Fibroblast of the aortic adventitia (primary cell): ENCODE measurements around the gene SLC23A3. TPM values are rescaled to one million over a fixed set of nuclear protein-coding genes. Genes with fewer than 3 reads are reported as not detected.

Experiments used
- DNase-seq: peaks from one replicate; pipeline ENCODE4 v3.0.0-alpha.2; 2010; ENCODE audit warnings: low read depth
- H3K4me3 ChIP-seq: 2 replicates; pipeline ENCODE4 v1.5.1; 2011; ENCODE audit warnings: low read depth, mild to moderate bottlenecking, control low read depth, low read length, moderate library complexity
- CTCF ChIP-seq: IDR thresholded peaks from 2 replicates; pipeline ENCODE4 v1.5.1; 2011; ENCODE audit warnings: mild to moderate bottlenecking, low read length, control low read depth, inconsistent platforms; ENCODE audit not compliant: insufficient read depth
- total RNA-seq: library from RNA; depleted of rRNA; stranded (reverse); fragments of >200 nt; gene quantifications from 2 replicates; pipeline ENCODE4 v1.2.3, GENCODE V29; 2012; ENCODE audit warnings: low replicate concordance

SLC23A3 gene
- total RNA-seq, 1 donor, result 1.6 TPM

- no peak for TF ChIP-seq CTCF
- H3K4me3 ChIP-seq, result no peak overlapping the region
- DNase-seq, result no peak
Measured at GRCh38 chr2:219118504-219118903, 51.3 kb downstream of the SLC23A3 start.

- no peak overlapping the region for H3K4me3 ChIP-seq
- DNase-seq, result no peak
- no peak for TF ChIP-seq CTCF
Measured at GRCh38 chr2:219116776-219117646, 52.8 kb downstream of the SLC23A3 start.

GRCh38 chr2:219112651-219113338 lies 57.0 kb downstream of the SLC23A3 start:
- DNase-seq, result no peak
- H3K4me3 ChIP-seq, result no peak overlapping the region
- no peak for TF ChIP-seq CTCF

GRCh38 chr2:219112062-219112406 lies 57.8 kb downstream of the SLC23A3 start:
- TF ChIP-seq CTCF, result no peak
- no peak overlapping the region for H3K4me3 ChIP-seq
- DNase-seq, result no peak

Other genes starting within 250 kb of the SLC23A3 start
- gene CDK5R2, start 210.4 kb downstream of the SLC23A3 start, total RNA-seq, result not detected in 2 replicates
- not detected in 2 replicates for gene FEV, start 184.8 kb downstream of the SLC23A3 start, total RNA-seq
- gene CRYBA2, start 176.6 kb downstream of the SLC23A3 start, total RNA-seq, result not detected in 2 replicates
- gene CFAP65, start 128.5 kb downstream of the SLC23A3 start, total RNA-seq, result not detected in 2 replicates
- 0.09 TPM in 1 of 2 replicates, not detected in the other for gene IHH, start 109.1 kb downstream of the SLC23A3 start, total RNA-seq
- 18.3 and 23.8 TPM in 2 replicates for gene NHEJ1, start 9.2 kb downstream of the SLC23A3 start, total RNA-seq
- gene CNPPD1, start 6.9 kb upstream of the SLC23A3 start, total RNA-seq, result 25.7 and 41.9 TPM in 2 replicates
- 68.1 and 76.0 TPM in 2 replicates for gene RETREG2, start 8.2 kb upstream of the SLC23A3 start, total RNA-seq
- gene ZFAND2B, start 36.8 kb upstream of the SLC23A3 start, total RNA-seq, result 27.2 and 39.2 TPM in 2 replicates
- 10.1 and 27.3 TPM in 2 replicates for gene ABCB6, start 48.9 kb upstream of the SLC23A3 start, total RNA-seq
- 45.1 and 56.9 TPM in 2 replicates for gene ATG9A, start 59.6 kb upstream of the SLC23A3 start, total RNA-seq
- 23.7 and 64.5 TPM in 2 replicates for gene ANKZF1, start 59.8 kb upstream of the SLC23A3 start, total RNA-seq
- 10.5 and 15.9 TPM in 2 replicates for gene GLB1L, start 75.4 kb upstream of the SLC23A3 start, total RNA-seq
- gene STK16, start 75.5 kb upstream of the SLC23A3 start, total RNA-seq, result 16.7 and 40.2 TPM in 2 replicates
- gene TUBA4B, start 83.2 kb upstream of the SLC23A3 start, total RNA-seq, result not detected in 2 replicates
- gene TUBA4A, start 83.9 kb upstream of the SLC23A3 start, total RNA-seq, result 9.7 and 25.6 TPM in 2 replicates
- gene DNAJB2, start 109.3 kb upstream of the SLC23A3 start, total RNA-seq, result 28.0 and 41.7 TPM in 2 replicates
- 0.36 and 1.8 TPM in 2 replicates for gene PTPRN, start 139.4 kb upstream of the SLC23A3 start, total RNA-seq
- not detected in 2 replicates for gene RESP18, start 162.7 kb upstream of the SLC23A3 start, total RNA-seq
- gene DNPEP, start 217.9 kb upstream of the SLC23A3 start, total RNA-seq, result 33.2 and 55.0 TPM in 2 replicates
- gene DES, start 248.3 kb upstream of the SLC23A3 start, total RNA-seq, result 3.3 and 4.7 TPM in 2 replicates